GM12801 (cell line): ENCODE measurements around the gene TTC8.

Experiments used
- CTCF ChIP-seq: IDR thresholded peaks from one replicate; pipeline ENCODE4 v1.5.1; 2011; ENCODE audit warnings: control low read depth; ENCODE audit not compliant: insufficient read length; ENCODE audit errors: extremely low read depth

Gene TTC8

GRCh38 chr14:88872976-88873375, 48.5 kb downstream of the TTC8 start:
- TF ChIP-seq CTCF: no peak

- no peak for TF ChIP-seq CTCF
These were observed 52.7 kb downstream of the TTC8 start for GRCh38 chr14:88877192-88877591.

- TF ChIP-seq CTCF: no peak
These were observed 54.6 kb downstream of the TTC8 start for GRCh38 chr14:88879022-88879421.

GRCh38 chr14:88882236-88882635, 57.8 kb downstream of the TTC8 start:
- TF ChIP-seq CTCF: no peak

GRCh38 chr14:88895116-88895515, 70.7 kb downstream of the TTC8 start:
- no peak for TF ChIP-seq CTCF

GRCh38 chr14:88901189-88901588, 76.7 kb downstream of the TTC8 start:
- TF ChIP-seq CTCF: no peak

- no peak for TF ChIP-seq CTCF
These were observed 77.5 kb downstream of the TTC8 start for GRCh38 chr14:88901991-88902390.

- TF ChIP-seq CTCF: no peak
These were observed 78.4 kb downstream of the TTC8 start for GRCh38 chr14:88902850-88903249.
